Renal cortex interstitium (tissue), 11 donors: ENCODE results near the gene DDX46. TPM values are rescaled to one million over a fixed set of nuclear protein-coding genes. Genes with fewer than 3 reads are reported as not detected.
"Not testable (repeated sequence)": the region's sequence is repeated elsewhere in the genome, so short reads cannot be mapped to it uniquely, and the experiment has no call there.

Experiments used
- DNase-seq, 11 donors: peaks; one replicate each; pipeline ENCODE4 v3.0.0-alpha.2; 2013; ENCODE audit warnings: low read depth in 9 of 11, low spot score in 4 of 11; ENCODE audit errors: extremely low read depth in 1 of 11
- polyA plus RNA-seq, 3 donors: library from polyadenylated mRNA; unstranded; fragments of 120-200 nt; gene quantifications; one replicate each; pipeline ENCODE4 v1.2.1, GENCODE V29; 2013; ENCODE audit not compliant: insufficient read length in 3 of 3

DDX46 gene
- polyA plus RNA-seq, 3 donors, result 76.6 to 95.7 (median 89.7) TPM

DNA sequence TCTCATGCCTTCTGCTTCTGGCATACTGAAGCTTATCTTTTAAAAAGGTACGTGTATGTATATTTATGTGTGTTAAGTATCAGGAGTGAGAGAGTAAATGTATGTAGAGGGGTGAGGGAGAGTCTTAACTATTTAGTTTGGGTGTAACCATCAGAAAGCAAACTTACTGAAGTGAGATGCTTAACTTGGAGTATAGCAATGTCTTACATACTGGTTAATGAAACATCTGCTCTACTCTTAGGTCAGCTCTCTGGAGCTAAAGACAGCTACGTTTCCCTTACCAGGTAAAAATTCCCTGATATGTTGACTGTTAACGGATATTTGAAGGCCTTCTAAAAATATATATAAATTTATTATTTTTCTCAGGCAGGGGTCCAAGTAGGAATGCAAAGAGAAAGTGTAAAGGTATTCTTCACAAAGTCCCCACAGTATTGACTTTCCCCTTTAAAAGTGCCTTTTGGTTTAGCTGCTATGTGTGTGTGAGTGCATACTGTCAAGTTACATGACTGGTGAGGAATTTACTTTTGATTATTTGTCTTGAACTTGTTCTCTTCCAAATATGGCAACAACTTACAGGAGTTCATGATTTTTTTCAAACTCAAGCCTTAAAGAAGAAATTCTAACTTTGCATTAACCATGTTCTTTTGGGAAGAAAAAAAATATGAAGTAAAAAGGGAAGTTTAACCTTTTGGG, 74.9 kb downstream of the DDX46 start:
- no peak for DNase-seq

DNA sequence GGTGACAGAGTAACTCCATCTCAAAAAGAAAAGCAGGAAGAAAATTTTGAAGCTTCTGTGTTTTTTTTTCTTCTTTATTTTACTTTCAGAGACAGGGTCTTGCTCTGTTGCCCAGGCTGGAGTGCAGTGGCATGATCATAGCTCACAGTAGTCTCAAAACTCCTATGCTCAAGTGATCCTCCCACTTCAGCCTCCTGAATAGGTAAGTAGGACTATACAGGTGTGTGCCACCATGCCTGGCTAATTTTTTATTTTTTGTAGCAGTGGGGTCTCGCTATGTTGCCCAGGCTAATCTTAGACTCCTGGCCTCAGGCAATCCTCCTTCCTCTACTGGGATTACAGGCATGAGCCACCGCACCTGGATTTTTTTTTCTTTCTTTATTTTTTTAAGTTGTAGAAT, 77.0 kb downstream of the DDX46 start:
- no peak for DNase-seq

DNA sequence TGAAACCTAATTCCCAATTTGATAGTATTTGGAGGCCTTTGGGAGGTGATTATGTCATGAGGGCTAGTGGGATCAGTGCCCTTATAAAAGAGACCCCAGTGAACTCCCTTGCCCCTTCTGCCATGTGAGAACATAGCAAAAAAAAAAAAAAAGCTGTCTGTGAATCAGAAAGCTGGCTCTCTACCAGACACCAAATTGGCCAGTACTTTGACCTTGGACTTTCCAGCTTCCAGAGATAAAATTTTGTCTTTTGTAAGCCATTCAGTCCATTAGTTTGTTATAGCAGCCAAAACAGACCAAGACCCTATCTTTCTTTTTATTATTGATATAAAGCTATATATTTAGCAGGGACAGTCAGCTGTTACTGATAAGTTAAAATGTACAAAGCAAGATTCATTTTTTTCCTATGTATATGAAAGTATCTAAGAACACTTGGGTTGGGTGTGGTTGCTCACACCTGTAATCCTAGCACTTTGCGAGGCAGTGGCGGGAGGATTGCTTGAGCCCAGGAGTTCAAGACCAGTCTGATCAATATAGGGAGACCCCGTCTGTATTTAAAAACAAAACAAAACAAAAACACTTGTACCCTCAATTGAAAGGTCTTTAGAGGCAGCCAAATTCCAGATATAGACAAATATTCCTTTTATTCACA, 79.1 kb downstream of the DDX46 start:
- no peak for DNase-seq

DNA sequence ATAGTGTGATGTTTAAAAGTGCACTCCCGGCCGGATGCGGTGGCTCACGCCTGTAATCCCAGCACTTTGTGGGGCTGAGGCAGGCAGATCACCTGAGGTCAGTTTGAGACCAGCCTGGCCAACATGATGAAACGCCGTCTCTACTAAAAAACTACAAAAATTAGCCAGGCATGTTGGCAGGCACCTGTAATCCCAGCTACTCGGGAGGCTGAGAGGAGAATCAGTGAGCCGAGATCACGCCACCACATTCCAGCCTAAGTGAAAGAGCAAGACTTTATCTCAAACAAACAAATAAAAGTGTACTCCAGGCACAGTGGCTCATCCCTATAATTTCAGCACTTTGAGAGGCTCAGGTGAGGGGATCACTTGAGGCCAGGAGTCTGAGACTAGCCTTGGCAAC, 79.8 kb downstream of the DDX46 start:
- not testable (repeated sequence) for DNase-seq

DNA sequence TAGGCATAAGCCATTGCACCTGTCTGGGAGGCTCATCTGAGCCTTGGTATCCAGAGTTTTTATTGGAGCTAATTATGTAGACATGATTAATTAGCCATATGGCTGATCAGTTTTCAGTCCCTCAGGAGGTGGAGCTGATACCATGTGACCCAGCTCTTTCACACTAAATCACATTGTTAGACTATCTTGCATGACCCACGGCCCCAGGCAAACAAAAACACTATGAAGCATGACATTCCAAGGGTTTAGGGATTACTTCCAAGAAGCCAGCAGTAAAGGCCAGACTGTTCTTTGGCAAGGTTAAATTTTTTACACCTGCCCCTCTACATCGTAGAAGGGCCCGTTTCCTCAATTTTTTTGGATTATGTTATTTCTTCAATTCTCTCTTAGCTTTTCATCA, 82.2 kb downstream of the DDX46 start:
- no peak for DNase-seq

DNA sequence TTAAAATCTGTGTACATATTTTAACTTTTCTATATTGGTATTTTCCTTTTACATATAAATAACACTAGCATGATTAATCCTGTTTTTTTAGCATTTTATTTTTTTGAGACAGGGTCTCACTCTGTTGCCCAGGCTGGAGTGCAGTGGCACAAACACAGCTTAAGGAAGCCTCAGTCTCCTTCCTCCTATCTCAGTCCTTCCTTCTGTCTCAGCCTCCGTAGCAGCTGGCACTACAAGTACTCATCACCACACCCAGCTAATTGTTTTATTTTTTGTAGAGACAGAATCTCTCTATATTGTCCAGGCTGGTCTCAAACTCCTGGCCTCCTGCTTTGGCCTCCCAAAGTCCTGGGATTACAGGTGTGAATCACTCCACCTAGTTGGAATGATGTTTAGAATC, 85.7 kb downstream of the DDX46 start:
- no peak for DNase-seq

DNA sequence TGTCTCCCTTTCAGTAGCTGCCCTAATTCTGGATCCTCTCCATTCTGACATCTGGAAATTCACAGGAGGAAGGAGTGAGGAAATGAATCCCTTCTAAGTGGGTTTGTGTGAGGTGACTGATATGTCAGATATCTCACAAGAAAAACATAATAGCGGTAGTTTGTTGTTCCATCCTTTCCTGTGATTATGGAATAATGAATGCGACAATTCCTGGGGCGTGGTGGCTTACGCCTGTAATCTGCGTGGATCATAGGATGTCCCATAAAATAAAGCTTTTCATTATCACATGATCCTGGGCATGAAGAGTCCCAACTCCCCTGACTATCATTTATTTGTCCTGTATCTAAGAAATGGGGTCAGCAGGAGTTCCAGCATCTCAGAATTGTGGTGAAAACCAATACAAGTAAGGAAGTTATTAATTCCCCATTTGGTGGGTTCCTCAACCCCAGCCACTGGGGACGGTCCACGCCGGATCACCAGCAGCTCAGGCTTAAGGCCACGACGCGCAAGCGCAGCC, 86.8 kb downstream of the DDX46 start:
- peak in 2 of 11 donors; percentile 84 to 87 for DNase-seq

DNA sequence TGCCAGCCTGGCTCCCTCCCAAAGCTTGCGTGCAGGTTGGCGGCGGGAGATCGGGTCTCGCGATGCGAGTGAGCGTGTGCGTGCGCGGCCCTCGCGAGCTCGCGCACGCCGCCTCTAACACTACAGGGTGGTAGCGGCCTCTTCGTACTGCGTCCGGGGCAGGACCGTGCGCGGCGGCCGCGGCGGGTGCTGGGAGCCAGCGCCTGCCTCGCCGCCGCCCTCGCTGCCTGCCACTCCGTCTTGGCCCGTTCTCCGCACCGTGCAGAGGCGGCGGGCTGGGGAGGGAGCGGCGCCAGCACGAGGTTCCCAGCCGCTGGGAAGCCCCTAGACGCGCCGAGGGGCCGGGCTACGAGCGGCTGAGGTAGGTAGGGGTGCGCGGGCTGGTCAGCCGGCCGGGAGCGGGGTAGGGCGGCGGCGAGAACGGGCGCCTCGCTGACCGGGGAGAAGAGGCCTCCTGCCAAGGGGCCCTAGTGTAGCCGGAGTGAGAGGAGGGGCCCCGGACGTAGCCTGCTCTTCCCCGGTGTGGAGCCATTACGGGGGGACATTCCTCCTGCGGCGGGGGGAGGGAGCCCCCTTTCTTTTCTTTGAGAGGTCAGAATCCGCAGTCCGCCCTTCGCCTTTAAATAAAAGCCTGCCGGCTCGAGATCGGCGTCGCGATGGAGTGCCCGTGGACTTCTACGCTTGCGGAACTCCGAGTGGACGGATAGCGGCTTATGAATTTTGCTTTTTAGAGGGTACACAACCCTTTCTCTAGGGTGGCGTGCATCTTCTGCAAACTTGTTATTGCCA, 87.5 kb downstream of the DDX46 start, which contains the start of gene C5orf24:
C5orf24 (plus strand) TSS at position 117 of the 789 bp plus-strand sequence. CDS start 8,933 bp downstream, outside the sequence.
- peak; percentile 40 to 95 (median 92) for DNase-seq

DNA sequence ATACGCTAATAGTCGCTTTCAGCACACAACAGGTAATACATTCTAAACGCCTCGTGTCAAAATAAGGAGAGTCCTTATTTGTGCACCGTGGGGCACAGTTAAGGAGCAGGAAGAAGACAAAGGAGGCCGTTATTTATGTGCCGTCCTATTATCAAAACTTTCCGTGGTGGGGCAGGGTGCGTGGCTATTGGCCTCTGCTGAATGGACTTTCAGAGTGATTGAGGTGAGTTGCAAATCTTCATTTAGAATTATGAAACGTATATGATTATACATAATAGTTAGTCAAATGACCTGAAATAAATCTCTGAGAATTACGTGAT, 88.0 kb downstream of the DDX46 start:
- peak in 3 of 11 donors; percentile 4 to 25 (median 13) for DNase-seq

DNA sequence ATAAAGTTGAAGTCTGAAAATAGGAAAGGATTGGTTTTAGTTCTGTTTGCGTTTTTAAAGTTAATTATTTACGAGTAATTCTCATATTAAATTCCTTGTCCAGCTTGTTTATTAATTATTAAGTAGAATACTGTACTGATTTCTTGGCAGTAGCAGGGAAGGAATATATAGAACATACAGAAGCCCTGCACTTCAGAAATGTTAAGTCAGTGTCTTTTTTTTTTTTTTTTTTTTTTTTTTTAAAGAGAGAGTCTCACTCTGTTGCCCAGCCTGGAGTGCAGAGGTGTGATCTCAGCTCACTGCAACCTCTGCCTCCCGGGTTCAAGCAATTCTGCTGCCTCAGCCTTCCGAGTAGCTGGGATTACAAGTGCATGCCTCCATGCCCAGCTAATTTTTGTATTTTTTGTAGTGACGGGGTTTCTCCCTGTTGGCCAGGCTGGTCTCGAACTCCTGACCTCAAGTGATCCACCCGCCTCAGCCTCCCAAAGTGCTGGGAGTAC, 90.9 kb downstream of the DDX46 start:
- DNase-seq, result peak in 1 of 11 donors; percentile 17

DNA sequence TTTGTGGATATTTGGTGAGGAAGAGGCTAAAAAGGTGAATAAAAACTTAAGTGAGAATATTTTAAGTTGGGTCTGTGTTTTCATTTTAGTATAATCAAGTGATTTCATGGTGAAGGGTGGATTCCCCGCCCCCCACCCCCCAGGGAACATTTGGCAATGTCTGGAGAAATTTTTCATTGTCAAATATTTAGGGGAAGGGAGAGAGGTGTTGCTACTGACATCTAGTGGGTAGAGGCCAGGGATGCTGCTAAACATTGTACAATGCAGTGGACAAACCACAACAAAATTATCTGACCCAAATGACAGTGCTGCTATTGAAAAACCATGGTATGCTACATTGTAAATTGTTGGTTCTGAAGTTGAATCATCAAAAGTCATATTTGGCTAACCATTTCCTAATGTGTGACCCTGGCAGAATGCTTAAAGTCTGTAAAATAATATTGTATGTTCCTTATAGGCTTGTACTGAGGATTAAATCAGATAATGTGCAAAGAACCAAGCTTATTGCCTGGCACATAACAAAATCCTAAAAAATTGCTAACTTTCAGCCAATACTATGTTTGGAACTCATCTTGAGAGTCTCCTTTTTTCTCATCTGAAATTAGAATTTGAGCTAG, 92.8 kb downstream of the DDX46 start:
- DNase-seq, result peak in 1 of 11 donors; percentile 6

DNA sequence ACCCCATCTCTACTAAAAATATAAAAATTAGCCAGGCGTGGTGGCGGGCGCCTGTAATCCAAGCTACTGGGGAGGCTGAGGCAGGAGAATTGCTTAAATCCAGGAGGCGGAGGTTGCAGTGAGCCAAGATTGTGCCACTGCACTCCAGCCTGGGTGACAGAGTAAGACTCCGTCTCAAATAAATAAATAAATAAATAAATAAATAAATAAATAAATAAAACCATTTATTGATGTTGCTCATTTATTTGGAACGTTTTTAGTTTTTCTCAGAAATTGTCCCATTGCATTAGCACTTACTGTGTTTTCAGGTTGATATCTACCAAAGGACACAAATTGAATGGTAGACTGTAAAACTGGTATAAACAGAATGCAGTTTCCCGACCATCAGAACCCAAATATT, 97.9 kb downstream of the DDX46 start:
- not testable (repeated sequence) for DNase-seq

DNA sequence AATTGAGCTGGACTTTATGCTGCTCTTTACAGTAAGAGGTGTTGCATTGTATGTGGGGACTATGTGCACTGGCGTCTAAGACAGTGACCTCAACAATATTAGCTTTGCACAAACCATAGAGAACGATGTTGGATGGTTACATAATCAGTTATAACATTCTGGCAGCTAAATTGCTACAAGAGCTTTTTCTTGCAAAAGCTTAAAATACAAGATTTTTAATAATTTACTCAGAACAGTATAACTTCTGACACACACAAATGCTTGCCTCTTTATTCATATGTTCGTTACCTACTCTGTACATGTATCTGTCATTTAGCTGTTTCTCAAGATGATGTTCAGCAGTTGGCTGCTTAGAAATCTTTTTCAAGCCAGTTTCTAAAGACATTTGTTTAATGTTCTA, 98.8 kb downstream of the DDX46 start:
- DNase-seq, result no peak

DNA sequence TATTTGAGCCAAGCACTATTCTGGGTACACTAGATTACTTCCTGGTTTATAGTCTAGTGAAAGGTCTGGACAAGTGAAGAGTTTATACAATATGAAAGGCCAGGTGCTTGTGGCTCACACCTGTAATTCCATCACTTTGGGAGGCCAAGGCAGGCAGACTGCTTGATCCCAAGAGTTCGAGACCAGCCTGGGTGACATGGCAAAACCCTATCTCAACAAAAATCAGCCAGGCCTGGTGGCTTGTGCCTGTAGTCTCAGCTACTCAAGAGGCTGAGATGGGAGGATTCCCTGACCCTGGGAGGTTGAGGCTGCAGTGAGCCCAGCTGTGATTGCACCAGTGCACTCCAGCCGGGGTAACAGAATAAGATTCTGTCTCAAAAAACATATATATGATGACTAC, 106.1 kb downstream of the DDX46 start:
- no peak for DNase-seq

DNA sequence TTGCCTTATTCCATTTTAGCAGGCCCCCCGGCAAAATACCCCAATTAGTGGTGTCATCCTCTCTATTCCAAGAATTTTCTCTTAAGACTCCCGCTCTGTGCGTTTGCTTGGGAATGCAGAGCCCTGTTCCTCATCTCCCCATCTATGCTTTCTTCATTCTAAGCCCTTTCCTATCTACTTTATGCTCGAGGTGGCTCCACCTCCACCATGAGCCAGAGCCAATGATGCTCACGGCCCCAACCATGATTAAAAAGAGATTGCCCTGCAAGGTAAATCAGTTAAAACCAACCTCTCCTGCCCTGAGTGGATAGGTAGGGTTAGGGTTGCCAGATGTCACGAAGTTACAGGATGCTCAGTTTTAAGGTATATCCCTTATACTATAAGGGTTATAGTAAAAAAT, 114.9 kb downstream of the DDX46 start:
- DNase-seq, result peak in 1 of 11 donors; percentile 5

DNA sequence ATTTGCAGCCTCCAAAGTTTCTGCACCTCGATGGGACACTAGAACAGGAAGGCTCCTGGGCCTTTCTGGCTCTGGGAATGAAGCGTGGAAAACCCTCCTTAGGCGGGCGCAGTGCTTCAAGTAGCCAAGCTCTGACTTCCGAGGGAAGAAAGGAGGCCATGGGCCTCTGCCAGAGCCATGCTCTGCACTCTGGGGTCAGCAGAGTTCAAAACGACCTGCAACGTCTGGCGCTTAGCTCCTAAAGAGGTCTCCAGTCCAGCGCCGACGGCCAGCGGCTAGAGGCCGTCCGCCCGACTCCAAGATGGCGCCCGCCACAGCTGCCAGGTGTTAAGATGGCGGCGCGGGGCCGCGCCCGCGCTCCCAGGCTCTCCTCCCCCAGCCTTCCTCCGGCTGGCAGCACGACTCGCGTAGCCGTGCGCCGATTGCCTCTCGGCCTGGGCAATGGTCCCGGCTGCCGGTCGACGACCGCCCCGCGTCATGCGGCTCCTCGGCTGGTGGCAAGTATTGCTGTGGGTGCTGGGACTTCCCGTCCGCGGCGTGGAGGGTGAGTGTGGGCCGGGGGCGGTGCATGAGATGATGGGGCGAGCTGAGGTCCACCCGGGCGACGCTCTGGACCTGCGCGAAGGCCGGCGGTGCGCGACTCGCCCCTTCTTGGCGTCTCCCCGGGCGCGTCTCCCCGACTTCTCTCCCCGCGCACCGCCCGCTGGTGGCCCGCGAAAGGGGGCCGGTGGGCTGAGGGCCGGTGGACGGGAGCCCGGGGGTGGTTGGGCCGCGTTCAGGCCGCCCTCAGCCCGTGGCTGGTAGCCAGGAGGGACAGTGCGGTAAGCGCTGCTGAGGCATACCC, 115.6 kb downstream of the DDX46 start, which contains the start of gene TXNDC15:
TXNDC15 (plus strand) TSS at position 385 of the 844 bp plus-strand sequence; CDS start at position 442, 57 bp downstream.
- peak; percentile 68 to 86 (median 81) for DNase-seq

DNA sequence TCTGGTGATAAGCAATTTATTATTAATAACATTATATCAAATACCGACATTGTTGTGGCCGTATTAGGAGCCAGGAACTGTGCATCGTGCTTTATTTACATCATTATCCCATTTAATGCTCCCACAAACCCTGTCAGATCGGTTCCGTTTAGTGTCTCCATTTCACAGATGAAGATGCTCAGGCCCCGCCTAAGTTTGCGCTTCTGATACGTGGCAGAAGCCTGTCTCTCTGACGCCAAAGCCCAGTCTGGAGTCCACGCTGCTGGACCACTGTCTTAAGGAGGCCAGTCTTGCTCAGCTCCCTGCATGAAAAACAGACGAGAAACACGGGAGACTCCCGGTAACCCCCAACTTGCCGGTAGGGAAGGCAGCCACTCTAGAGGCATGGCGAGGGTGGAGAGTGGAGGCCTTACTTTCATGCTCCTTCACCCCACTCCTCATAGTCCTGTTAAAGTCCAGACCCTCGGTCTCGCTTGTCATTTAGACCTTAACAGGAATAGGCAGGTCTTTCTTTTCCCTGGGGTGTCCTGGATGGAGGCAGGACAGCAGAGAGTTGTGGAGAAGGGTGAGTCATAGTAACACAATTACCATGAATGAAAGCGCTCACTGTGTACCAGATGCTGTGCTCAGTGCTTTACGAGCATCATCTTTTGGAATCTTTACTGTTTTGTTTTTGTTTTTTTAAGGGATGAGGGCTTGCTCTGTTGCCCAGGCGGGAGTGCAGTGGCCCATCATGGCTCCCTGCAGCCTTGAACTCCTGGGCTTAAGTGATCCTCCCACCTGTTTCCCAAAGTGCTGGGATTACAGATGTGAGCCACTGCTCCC, 116.5 kb downstream of the DDX46 start:
- peak in 9 of 11 donors; percentile 25 to 42 (median 30) for DNase-seq
